Head of caudate nucleus (tissue), 42 donors: Measurements from ENCODE around the gene ATP1B3.
"Not testable (repeated sequence)": the region's sequence is repeated elsewhere in the genome, so short reads cannot be mapped to it uniquely, and the experiment has no call there.

ENCODE experiments used
- DNase-seq, 42 donors: peaks; one replicate each; pipeline versions ENCODE4 v3.0.0 to v3.0.0-alpha.2; 2020 to 2021; ENCODE audit warnings: mixed read lengths in 7 of 42
- intact Hi-C: fragments of 100-400 bp; cut with DNase I; formaldehyde crosslinking; loops from one replicate; pipeline ENCODE4 v1.15.0; 2022

ATP1B3 gene

GRCh38 chr3:141969711-141970110, 93.3 kb downstream of the ATP1B3 start:
- intact Hi-C loops = no loop called here
- DNase-seq = no peak

- no peak for DNase-seq
Observed at GRCh38 chr3:141971571-141971970, 95.1 kb downstream of the ATP1B3 start.

GRCh38 chr3:141972399-141972798, 96.0 kb downstream of the ATP1B3 start:
- intact Hi-C loops = no loop called here
- peak in 19 of 42 donors; percentile 6 to 67 (median 22) for DNase-seq

More at GRCh38 chr3:141971571-141971970, 95.1 kb downstream of the ATP1B3 start:
- intact Hi-C loops = no loop called here

DNA sequence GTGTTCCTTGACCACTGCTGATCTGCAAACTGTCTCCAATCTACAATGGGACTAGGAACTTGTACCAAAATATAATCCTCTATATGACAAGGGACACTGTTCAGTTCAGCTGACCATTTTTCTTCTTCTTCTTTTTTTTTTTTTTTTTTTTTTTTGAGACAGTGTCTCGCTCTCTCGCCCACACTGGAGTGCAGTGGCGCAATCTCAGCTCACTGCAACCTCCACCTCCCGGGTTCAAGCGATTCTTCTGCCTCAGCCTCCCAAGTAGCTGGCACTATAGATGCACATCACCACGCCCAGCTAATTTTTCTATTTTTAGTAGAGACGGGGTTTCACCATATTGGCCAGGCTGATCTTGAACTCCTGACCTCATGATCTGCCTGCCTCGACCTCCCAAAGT, 98.3 kb downstream of the ATP1B3 start:
- intact Hi-C loops = not testable (repeated sequence)

More for the DNA sequence above, 98.3 kb downstream of the ATP1B3 start:
- not testable (repeated sequence) for DNase-seq
